ENCODE data around the gene EIF3F.

GRCh38 chr11:8011371-8011770 lies 24.2 kb downstream of the EIF3F start:
- no peak for TF ChIP-seq POLR2A (IDR thresholded peaks at IDR 0.05; ENCODE audit: low read depth, low read length)
- TF ChIP-seq POLR2AphosphoS5 (IDR thresholded peaks at IDR 0.05; ENCODE audit: low read depth, low read length) = no peak
- TF ChIP-seq SPI1 (IDR thresholded peaks at IDR 0.05; ENCODE audit: low read depth, low read length) = peak; percentile 14; the same call in 1 of the 2 replicates

Measured in GM12891 (cell line).